ENCODE results near the gene ALG1L2. TPM values are rescaled to one million over a fixed set of nuclear protein-coding genes. Genes with fewer than 3 reads are reported as not detected.
"Not testable (repeated sequence)": the region's sequence is repeated elsewhere in the genome, so short reads cannot be mapped to it uniquely, and the experiment has no call there.

The ALG1L2 gene
- total RNA-seq, 2 experiments from 2014 or later, result 0.42 to 0.96 TPM

DNA sequence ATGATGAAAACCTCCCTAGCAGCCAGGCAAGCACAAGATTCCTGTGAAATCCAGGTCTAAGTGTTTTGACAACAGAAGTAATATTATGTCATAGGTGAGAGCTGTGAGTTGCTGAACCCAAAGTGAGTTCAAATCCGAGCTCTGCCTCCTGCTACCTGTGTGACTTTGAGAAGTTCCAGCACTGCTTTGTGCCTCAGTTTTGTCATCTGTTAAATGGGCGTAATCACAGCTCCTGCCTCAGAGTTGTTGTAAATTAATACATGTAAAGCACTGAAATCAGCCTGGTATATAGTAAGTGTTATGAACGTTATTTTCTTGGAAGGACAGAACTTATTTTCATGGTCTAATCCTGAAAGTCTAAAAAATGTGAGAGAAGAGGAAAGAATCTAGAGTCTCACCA, 38.7 kb downstream of the ALG1L2 start:
- H3K9me3 Mint-ChIP-seq; H3K4me3 Mint-ChIP-seq; DNase-seq; H3K27me3 Mint-ChIP-seq; H3K4me1 Mint-ChIP-seq; H3K27ac Mint-ChIP-seq; H3K36me3 Mint-ChIP-seq (ENCODE audit: low read depth); POLR2A ChIA-PET; CTCF ChIA-PET: not testable (repeated sequence)

DNA sequence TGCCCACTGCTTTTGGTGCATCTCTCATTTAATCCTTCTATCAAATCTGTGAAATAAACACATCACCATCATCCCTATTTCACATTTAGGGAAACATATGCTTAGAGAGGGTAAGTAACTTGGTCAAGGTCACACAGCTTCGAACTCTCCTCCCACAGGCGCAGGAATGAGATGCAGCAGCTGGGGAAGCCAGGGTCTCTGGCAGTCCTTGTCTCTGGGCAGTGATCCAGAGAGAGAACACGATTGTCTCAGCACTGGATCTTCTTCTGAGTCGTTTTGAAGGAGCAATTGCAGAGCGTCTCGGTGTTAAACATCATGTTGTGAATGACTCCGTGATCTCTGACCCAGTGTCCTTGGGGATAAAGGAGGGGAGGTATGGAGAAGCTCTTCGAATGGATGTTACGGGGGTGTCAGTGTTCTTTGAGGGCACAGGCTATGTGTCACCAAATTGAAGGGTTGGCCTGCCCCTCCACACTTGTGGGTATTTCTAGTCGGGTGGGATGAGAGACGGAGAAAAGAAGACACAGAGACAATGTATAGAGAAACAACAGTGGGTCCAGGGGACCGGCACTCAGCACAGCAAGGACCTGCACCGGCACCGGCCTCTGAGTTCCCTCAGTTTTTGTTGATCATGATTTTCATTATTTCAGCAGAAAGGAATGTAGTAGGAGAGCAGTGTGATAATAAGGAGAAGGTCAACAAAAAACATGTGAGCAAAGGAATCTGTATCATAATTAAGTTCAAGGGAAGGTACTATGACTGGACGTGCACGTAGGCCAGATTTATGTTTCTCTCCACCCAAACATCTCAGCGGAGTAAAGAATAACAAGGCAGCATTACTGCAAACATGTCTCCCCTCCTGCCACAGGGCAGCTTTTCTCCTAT, 41.5 kb downstream of the ALG1L2 start:
- POLR2A ChIA-PET; CTCF ChIA-PET; H3K4me1 Mint-ChIP-seq; H3K27me3 Mint-ChIP-seq; DNase-seq; H3K4me3 Mint-ChIP-seq; H3K27ac Mint-ChIP-seq; H3K9me3 Mint-ChIP-seq; H3K36me3 Mint-ChIP-seq (ENCODE audit: low read depth): not testable (repeated sequence)

DNA sequence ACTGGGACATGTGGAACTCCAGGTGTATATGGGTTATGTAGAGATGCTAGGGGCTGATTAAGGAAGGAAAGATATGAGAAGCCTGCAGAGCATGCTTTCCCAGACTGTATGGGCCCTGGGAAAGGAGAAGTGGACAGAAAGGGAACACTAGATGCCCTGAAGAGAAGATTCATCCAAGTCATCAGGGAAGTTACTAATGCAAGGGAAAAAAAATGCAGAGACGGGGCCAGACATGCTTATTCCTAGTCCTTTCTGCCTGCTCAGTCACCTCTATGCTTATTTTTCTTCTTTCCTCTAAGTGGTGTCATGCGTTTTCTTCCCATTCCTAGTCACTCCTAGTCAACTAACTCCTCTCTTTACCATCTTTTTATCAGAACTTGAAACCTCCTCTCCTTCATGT, 43.8 kb downstream of the ALG1L2 start:
- H3K27ac Mint-ChIP-seq; H3K4me1 Mint-ChIP-seq; POLR2A ChIA-PET; DNase-seq; H3K27me3 Mint-ChIP-seq; H3K4me3 Mint-ChIP-seq; H3K9me3 Mint-ChIP-seq; H3K36me3 Mint-ChIP-seq (ENCODE audit: low read depth): not testable (repeated sequence)
- CTCF ChIA-PET, result interaction anchor here (0.6 kb wide), 1 partner anchor 416 kb away, joined by 5 read pairs; no protein-coding TSS in a partner anchor

DNA sequence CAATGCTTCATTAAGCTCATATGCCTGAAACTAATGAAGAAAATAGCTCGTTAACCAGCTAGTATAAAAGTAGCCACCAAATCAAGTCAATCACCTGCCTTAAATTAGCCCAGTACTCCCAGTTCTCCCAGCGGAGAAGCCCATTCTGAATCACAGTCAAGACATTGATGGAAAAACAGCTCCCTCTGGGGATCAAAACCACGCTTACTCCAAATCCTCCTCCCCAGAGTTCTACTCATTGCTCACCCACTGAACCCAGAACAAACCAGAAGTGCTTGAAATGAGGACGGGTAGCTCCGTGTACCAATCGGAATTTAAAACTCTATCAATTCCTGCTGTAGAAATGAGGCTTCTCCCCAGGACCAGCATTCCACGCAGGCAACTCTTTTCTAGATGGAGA, 54.7 kb downstream of the ALG1L2 start:
- DNase-seq; H3K9me3 Mint-ChIP-seq; POLR2A ChIA-PET; H3K27ac Mint-ChIP-seq; H3K36me3 Mint-ChIP-seq (ENCODE audit: low read depth); H3K4me3 Mint-ChIP-seq; CTCF ChIA-PET; H3K4me1 Mint-ChIP-seq: not testable (repeated sequence)
- peaks cover 15% of the 10 kb centered on the region for H3K27me3 Mint-ChIP-seq

DNA sequence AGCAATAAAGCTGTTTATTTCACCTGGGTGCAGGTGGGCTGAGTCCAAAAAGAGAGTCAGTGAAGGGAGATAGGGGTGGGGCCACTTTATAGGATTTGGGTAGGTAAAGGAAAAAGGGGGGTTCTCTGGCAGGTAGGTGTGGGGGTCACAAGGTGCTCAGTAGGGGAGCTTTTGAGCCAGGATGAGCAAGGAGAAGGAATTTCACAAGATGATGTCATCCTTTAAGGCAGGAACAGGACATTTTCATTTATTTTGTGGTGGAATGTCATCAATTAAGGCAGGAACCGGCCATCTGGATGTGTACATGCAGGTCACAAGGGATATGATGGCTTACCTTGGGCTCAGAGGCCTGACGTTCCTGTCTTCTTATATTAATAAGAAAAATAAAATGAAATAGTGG, 56.1 kb downstream of the ALG1L2 start:
- DNase-seq; H3K4me3 Mint-ChIP-seq; H3K36me3 Mint-ChIP-seq (ENCODE audit: low read depth); POLR2A ChIA-PET; H3K9me3 Mint-ChIP-seq; H3K4me1 Mint-ChIP-seq; H3K27ac Mint-ChIP-seq: not testable (repeated sequence)
- peaks cover 15% of the 10 kb centered on the region for H3K27me3 Mint-ChIP-seq
- CTCF ChIA-PET, result interaction anchor here (0.6 kb wide), 2 partner anchors 148 to 858 kb away, joined by 3 read pairs; no protein-coding TSS in a partner anchor

DNA sequence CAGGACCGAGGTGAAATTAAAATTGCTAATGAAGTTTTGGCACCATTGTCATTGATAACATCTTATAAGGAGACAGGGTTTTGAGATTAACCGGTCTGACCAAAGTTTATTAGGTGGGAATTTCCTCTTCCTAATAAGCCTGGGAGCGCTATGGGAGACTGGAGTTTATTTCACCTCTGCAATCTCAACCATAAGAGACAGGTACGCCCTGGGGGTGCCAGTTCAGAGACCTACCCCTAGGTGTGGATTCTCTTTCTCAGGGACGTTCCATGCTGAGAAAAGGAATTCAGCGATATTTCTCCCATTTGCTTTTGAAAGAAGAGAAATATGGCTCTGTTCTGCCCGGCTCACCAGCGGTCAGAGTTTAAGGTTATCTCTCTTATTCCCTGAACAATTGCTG, 57.4 kb downstream of the ALG1L2 start:
- POLR2A ChIA-PET; DNase-seq; H3K36me3 Mint-ChIP-seq (ENCODE audit: low read depth); H3K9me3 Mint-ChIP-seq; H3K27ac Mint-ChIP-seq; H3K4me1 Mint-ChIP-seq; H3K4me3 Mint-ChIP-seq; CTCF ChIA-PET: not testable (repeated sequence)
- peaks cover 15% of the 10 kb centered on the region for H3K27me3 Mint-ChIP-seq

DNA sequence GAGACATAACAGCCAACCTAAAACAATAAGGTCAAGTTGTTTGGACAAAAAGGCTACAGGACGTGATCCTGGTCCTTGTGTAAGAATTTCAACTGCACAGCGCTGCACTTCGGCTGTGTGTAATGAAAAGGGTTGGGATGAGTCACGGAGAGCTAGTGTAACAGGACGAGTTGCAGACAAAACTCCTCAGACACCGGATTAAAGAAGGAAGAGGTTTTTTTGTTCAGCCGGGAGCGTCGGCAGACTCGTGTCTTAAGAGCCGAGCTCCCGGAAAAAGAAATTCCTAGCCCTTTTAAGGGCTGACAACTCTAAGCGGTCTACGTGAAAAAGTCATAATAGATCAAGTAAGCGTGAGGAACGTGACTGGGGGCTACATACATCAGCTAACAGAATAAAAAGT, 59.1 kb downstream of the ALG1L2 start:
- H3K27ac Mint-ChIP-seq; CTCF ChIA-PET; H3K4me1 Mint-ChIP-seq; H3K4me3 Mint-ChIP-seq; DNase-seq; POLR2A ChIA-PET; H3K9me3 Mint-ChIP-seq; H3K36me3 Mint-ChIP-seq (ENCODE audit: low read depth): not testable (repeated sequence)
- peaks cover 15% of the 10 kb centered on the region for H3K27me3 Mint-ChIP-seq

DNA sequence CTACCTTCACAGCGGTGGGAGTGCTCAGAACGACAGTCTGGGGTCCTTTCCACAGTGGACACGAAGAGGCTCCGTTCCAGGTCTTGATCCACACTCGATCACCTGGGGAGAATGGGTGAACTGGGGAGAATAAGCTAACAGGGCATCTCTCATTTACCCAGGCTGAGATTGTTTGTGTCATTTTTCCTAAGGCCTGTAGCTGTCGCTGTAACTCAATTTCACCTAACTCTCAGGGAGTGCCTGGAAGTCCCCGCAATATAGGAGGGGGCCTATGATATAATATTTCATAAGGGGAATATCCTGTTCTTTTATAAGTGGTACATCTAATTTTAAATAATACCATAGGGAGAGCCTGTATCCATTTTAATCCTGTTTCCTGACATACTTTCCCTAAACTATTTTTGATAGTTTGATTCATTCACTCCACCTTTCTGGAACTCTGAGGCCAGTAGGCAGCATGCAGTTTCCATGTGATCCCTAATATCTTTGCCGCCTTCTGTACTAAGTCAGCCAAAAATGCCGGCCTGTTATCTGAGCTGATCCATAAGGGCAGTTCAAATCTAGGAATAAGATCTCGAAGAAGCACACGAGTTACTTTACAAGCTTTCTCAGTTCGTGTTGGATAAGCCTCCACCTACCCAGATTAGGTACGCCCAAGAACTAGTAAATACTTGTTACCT, 62.2 kb downstream of the ALG1L2 start:
- H3K27ac Mint-ChIP-seq; H3K4me1 Mint-ChIP-seq; H3K4me3 Mint-ChIP-seq; DNase-seq; CTCF ChIA-PET; H3K27me3 Mint-ChIP-seq; POLR2A ChIA-PET; H3K36me3 Mint-ChIP-seq (ENCODE audit: low read depth); H3K9me3 Mint-ChIP-seq: not testable (repeated sequence)

DNA sequence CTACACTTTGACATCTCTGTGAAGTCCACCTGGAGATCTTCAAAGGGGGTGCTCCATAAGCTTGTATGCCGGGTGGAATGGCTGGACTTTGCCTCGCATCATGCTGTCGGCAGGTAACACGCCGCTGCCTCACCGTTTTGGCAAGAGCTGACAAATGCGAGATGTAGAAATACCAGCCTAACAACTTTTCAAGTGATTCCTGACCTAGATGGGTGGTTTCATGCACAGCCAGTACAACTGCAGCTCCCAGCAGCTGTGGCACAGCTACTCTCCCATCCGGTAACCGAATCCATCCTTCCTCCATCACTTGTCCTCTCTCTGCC, 62.7 kb downstream of the ALG1L2 start:
- POLR2A ChIA-PET; H3K4me1 Mint-ChIP-seq; H3K27me3 Mint-ChIP-seq; CTCF ChIA-PET; DNase-seq; H3K27ac Mint-ChIP-seq; H3K36me3 Mint-ChIP-seq (ENCODE audit: low read depth); H3K9me3 Mint-ChIP-seq; H3K4me3 Mint-ChIP-seq: not testable (repeated sequence)

DNA sequence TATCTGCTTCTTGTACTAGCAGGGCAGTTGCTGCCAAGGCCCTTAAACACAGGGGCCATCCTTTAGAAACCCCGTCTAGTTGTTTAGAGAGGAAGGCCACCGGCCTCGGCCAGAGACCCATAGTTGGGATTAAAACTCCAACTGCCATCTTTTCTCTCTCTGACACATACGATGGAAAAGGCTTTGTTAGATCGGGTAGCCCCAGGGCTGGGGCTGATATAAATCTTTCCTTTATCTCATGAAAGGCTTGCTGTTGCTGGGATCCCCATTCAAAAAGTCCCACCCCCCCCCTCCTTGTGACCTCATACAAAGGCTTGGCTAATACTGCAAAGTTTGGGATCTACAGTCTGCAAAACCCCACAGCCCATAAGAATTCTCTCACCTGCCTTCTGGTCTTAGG, 63.8 kb downstream of the ALG1L2 start:
- H3K9me3 Mint-ChIP-seq; H3K4me1 Mint-ChIP-seq; DNase-seq; H3K27ac Mint-ChIP-seq; CTCF ChIA-PET; H3K36me3 Mint-ChIP-seq (ENCODE audit: low read depth); H3K27me3 Mint-ChIP-seq; H3K4me3 Mint-ChIP-seq; POLR2A ChIA-PET: not testable (repeated sequence)

DNA sequence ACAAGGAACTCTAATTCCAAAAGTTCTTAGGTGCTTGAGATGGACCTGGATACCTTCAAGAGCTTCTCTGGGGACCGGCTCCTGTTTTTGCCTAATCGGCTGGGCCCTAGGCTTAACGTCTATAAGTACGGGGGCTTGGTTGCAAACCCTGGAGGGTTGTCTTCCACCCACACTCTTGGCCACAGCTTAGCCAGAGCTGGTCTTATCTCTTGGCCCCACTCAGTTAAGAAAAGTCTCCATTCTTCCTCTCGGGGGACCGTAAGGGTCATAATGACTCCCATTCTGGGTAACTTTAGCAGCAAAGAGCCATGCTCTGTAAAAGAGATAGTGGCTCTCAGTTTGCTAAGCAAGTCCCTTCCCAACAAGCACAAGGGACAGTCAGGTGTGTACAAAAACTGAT, 64.8 kb downstream of the ALG1L2 start:
- H3K4me1 Mint-ChIP-seq; H3K27me3 Mint-ChIP-seq; H3K27ac Mint-ChIP-seq; POLR2A ChIA-PET; H3K4me3 Mint-ChIP-seq; H3K36me3 Mint-ChIP-seq (ENCODE audit: low read depth); CTCF ChIA-PET; H3K9me3 Mint-ChIP-seq; DNase-seq: not testable (repeated sequence)
